ENCODE data around the gene AGAP1.

AGAP1 gene

DNA sequence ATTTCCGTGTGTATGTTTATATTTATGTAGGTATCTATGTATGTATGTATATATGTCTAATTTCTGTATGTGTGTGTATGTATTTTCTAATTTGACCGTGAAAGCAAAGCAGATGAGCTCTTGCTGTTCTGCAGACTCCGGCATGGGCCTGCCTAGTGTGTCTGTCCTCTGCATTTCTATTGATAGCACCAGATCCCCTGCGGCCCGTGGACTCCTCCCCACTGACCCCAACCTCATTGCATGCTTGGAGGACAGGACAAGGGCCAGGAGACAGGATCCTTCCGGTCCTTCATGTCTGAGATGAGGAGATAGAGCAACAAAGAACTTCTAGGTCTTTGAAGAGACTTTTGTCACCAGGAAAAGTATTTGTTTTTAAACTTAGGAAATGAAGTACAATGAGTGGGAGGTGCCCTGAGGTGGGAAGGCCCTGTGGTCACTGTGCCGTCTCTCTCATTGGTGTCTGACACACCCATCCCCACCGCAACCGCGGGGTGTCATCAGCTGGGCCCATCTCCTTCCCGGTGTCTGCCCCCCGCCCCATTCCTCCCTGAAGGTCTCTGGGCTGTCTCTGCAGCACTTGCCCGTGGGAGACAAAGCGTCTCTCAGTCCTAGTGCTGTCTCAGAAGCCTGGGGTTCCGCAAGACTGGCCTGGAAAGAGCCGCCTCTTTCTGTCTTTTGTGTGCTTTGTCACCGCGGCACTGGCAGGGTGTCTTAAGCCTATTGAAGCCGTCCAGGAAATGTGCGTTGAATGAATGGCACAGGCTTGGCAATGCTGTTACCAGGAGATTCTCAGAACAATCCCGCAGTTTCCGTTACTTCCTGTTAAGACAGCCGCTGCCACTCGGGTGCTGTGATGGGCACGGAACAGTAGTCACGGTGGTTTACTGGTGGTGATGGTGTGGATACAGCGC is 216.4 kb downstream of the AGAP1 start:
- TF ChIP-seq, protein P1, sequence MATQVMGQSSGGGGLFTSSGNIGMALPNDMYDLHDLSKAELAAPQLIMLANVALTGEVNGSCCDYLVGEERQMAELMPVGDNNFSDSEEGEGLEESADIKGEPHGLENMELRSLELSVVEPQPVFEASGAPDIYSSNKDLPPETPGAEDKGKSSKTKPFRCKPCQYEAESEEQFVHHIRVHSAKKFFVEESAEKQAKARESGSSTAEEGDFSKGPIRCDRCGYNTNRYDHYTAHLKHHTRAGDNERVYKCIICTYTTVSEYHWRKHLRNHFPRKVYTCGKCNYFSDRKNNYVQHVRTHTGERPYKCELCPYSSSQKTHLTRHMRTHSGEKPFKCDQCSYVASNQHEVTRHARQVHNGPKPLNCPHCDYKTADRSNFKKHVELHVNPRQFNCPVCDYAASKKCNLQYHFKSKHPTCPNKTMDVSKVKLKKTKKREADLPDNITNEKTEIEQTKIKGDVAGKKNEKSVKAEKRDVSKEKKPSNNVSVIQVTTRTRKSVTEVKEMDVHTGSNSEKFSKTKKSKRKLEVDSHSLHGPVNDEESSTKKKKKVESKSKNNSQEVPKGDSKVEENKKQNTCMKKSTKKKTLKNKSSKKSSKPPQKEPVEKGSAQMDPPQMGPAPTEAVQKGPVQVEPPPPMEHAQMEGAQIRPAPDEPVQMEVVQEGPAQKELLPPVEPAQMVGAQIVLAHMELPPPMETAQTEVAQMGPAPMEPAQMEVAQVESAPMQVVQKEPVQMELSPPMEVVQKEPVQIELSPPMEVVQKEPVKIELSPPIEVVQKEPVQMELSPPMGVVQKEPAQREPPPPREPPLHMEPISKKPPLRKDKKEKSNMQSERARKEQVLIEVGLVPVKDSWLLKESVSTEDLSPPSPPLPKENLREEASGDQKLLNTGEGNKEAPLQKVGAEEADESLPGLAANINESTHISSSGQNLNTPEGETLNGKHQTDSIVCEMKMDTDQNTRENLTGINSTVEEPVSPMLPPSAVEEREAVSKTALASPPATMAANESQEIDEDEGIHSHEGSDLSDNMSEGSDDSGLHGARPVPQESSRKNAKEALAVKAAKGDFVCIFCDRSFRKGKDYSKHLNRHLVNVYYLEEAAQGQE (IDR thresholded peaks at IDR 0.05; ENCODE audit: insufficient read depth in 1 of 2, low read depth in 2 of 2, low read length in 2 of 2) = no peak
- TF ChIP-seq FOXP2 (optimal IDR thresholded peaks at IDR 0.05; ENCODE audit: borderline replicate concordance, extremely low read depth, extremely low read length, insufficient read depth) (no peak), TAF1 (IDR thresholded peaks at IDR 0.05; ENCODE audit: borderline replicate concordance, insufficient read depth, low read length) (no peak), SIN3A (IDR thresholded peaks at IDR 0.05; ENCODE audit: borderline replicate concordance, insufficient read depth, low read length) (no peak), POLR2AphosphoS5 (IDR thresholded peaks at IDR 0.05; ENCODE audit: low read depth, low read length) (no peak)

DNA sequence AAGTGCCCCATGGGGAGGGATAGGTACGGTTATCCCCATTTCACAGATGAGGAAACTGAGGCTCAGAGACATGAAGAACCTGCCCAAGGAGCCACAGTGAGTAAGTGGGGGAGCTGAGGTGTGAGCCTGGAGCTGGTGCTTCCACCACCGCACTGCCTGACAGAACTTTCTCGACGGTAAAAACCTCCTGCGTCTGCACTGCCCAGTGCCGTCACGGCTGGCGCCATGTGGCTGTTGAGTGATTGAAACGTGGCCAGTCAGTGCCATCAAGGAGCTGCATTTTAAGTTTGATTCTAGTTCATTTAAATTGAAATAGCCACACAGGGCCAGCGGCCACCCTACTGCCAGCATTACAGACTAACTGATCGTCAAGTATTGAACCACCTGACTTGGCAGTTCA is 217.1 kb downstream of the AGAP1 start:
- TF ChIP-seq SIN3A (IDR thresholded peaks at IDR 0.05; ENCODE audit: borderline replicate concordance, insufficient read depth, low read length) (no peak), FOXP2 (optimal IDR thresholded peaks at IDR 0.05; ENCODE audit: borderline replicate concordance, extremely low read depth, extremely low read length, insufficient read depth) (no peak), TAF1 (IDR thresholded peaks at IDR 0.05; ENCODE audit: borderline replicate concordance, insufficient read depth, low read length) (no peak), POLR2AphosphoS5 (IDR thresholded peaks at IDR 0.05; ENCODE audit: low read depth, low read length) (no peak)
- TF ChIP-seq, protein P1 (IDR thresholded peaks at IDR 0.05; ENCODE audit: insufficient read depth in 1 of 2, low read depth in 2 of 2, low read length in 2 of 2) = no peak

DNA sequence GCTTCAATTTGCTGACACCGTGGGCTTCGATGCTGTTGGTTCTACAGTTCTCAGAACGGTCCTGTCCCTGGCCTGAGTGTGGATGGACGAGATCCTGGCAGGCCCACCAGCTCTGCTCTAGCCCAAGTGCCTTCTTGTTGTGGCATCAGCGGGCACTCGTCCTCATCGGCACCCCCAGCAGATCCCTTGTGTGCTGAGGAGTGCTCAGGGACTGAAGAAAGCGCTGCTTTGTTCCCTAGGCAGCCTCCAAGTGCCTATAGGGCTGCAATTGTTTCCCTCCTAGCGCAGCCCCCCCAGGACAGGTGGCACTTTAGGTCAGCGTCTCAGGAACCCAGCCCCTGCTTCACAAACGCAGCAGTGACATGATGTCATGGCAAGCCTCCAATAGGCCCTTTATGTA is 217.7 kb downstream of the AGAP1 start:
- TF ChIP-seq SIN3A (IDR thresholded peaks at IDR 0.05; ENCODE audit: borderline replicate concordance, insufficient read depth, low read length) = no peak

DNA sequence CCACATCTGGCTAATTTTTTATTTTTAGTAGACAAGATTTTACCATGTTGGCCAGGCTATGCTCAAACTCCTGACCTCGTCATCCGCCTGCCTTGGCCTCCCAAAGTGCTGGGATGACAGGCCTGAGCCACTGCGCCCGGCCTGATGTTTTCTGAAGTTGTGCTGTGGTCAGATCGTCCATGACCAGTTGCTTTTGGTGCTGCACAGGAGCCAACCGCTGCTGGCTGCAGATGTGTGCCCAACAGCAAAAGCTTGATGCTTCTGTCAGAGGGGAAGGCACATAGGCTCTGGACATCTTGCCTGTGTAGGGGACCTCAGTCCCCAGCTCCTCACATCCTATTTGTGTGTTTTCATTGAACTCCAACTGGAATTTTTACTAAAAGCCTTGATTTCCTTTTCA is 218.3 kb downstream of the AGAP1 start:
- TF ChIP-seq SIN3A (IDR thresholded peaks at IDR 0.05; ENCODE audit: borderline replicate concordance, insufficient read depth, low read length) (no peak), POLR2AphosphoS5 (IDR thresholded peaks at IDR 0.05; ENCODE audit: low read depth, low read length) (no peak), TAF1 (IDR thresholded peaks at IDR 0.05; ENCODE audit: borderline replicate concordance, insufficient read depth, low read length) (no peak), FOXP2 (optimal IDR thresholded peaks at IDR 0.05; ENCODE audit: borderline replicate concordance, extremely low read depth, extremely low read length, insufficient read depth) (no peak)
- TF ChIP-seq, protein P1 (IDR thresholded peaks at IDR 0.05; ENCODE audit: insufficient read depth in 1 of 2, low read depth in 2 of 2, low read length in 2 of 2) = no peak

DNA sequence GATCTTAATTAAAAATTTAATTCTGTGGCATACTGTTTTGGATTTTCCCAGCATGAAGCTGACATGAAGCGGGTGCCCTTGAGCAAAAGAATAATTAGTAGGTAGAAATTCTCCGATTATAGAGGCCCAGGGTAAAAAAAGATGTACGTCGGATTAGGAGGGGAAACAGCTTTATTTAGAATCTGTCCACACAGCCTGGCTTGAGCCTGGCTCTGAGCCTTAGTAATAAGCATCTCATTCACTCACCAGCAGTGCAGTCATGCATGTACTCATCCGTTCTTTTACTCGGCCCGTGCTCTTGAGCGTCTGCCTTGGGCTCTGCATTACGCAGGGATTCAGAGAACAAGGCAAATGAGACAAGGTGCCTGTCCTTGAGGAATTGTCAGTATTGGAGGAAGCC is 219.3 kb downstream of the AGAP1 start:
- TF ChIP-seq FOXP2 (optimal IDR thresholded peaks at IDR 0.05; ENCODE audit: borderline replicate concordance, extremely low read depth, extremely low read length, insufficient read depth) (no peak), POLR2AphosphoS5 (IDR thresholded peaks at IDR 0.05; ENCODE audit: low read depth, low read length) (no peak), TAF1 (IDR thresholded peaks at IDR 0.05; ENCODE audit: borderline replicate concordance, insufficient read depth, low read length) (no peak), SIN3A (IDR thresholded peaks at IDR 0.05; ENCODE audit: borderline replicate concordance, insufficient read depth, low read length) (no peak)
- TF ChIP-seq, protein P1 (IDR thresholded peaks at IDR 0.05; ENCODE audit: insufficient read depth in 1 of 2, low read depth in 2 of 2, low read length in 2 of 2) = no peak
